Liver (tissue), 9 donors: ENCODE measurements around the gene PKP1. TPM values are rescaled to one million over a fixed set of nuclear protein-coding genes. Genes with fewer than 3 reads are reported as not detected.

Experiments
- DNase-seq: peaks from one replicate; pipeline ENCODE4 v3.0.0-alpha.2; 2017; ENCODE audit warnings: low spot score
- H3K27ac ChIP-seq, 2 donors: one replicate each; pipeline ENCODE4 v1.7.0; 2013; ENCODE audit warnings: inconsistent platforms in 2 of 2, low read length in 2 of 2, control low read depth in 1 of 2, low read depth in 1 of 2, mild to moderate bottlenecking in 1 of 2
- H3K27me3 ChIP-seq, 4 donors: one replicate each; pipeline versions ENCODE4 v1.6.1 to v1.7.0; 2013; ENCODE audit warnings: low read length in 3 of 4, inconsistent platforms in 1 of 4, mild to moderate bottlenecking in 1 of 4, moderate library complexity in 1 of 4; ENCODE audit not compliant: control insufficient read depth in 4 of 4, insufficient read depth in 4 of 4
- H3K36me3 ChIP-seq, 4 donors: one replicate each; pipeline versions ENCODE4 v1.6.1 to v1.7.0; 2013; ENCODE audit warnings: low read length in 3 of 4, mild to moderate bottlenecking in 3 of 4, low read depth in 1 of 4, moderate library complexity in 1 of 4; ENCODE audit not compliant: control insufficient read depth in 4 of 4, insufficient read depth in 3 of 4
- H3K4me1 ChIP-seq, 4 donors: one replicate each; pipeline versions ENCODE4 v1.6.1 to v1.7.0; 2013; ENCODE audit warnings: low read length in 3 of 4, mild to moderate bottlenecking in 3 of 4, moderate library complexity in 1 of 4; ENCODE audit not compliant: control insufficient read depth in 4 of 4, insufficient read depth in 4 of 4
- H3K4me3 ChIP-seq, 3 donors: one replicate each; pipeline versions ENCODE4 v1.6.1 to v1.7.0; 2013; ENCODE audit warnings: low read length in 3 of 3, control low read depth in 1 of 3, low read depth in 1 of 3, mild to moderate bottlenecking in 1 of 3
- H3K9ac ChIP-seq, 2 donors: one replicate each; pipeline ENCODE4 v1.7.0; 2013; ENCODE audit warnings: low read length in 2 of 2, mild to moderate bottlenecking in 2 of 2, moderate library complexity in 2 of 2, control low read depth in 1 of 2, low read depth in 1 of 2
- H3K9me3 ChIP-seq, 4 donors: one replicate each; pipeline versions ENCODE4 v1.6.1 to v1.7.0; 2013; ENCODE audit warnings: low read length in 3 of 4; ENCODE audit not compliant: control insufficient read depth in 4 of 4
- EGR1 ChIP-seq, 2 donors: IDR thresholded peaks; 2 replicates each; pipeline ENCODE4 v1.6.1; 2016 to 2018; ENCODE audit warnings: antibody characterized with exemption in 2 of 2, low read depth in 2 of 2
- FOXA1 ChIP-seq: IDR thresholded peaks from 2 replicates; pipeline ENCODE4 v1.6.1; 2016; ENCODE audit warnings: antibody characterized with exemption
- FOXA2 ChIP-seq: IDR thresholded peaks from 2 replicates; pipeline ENCODE4 v1.6.1; 2016; ENCODE audit warnings: antibody characterized with exemption
- GABPA ChIP-seq, 2 donors: IDR thresholded peaks in 1 of 2; conservative IDR thresholded peaks in 1 of 2; 2 replicates each; pipeline ENCODE4 v1.6.1; 2016; ENCODE audit warnings: antibody characterized with exemption in 2 of 2, mild to moderate bottlenecking in 1 of 2, moderate library complexity in 1 of 2
- HNF4A ChIP-seq, 2 donors: conservative IDR thresholded peaks; 2 replicates each; pipeline ENCODE4 v1.6.1; 2016; ENCODE audit warnings: antibody characterized with exemption in 2 of 2, mild to moderate bottlenecking in 2 of 2
- JUND ChIP-seq, 2 donors: IDR thresholded peaks; 2 replicates each; pipeline ENCODE4 v1.6.1; 2016; ENCODE audit warnings: antibody characterized with exemption in 2 of 2
- NR2F2 ChIP-seq: IDR thresholded peaks from 2 replicates; pipeline ENCODE4 v1.6.1; 2016; ENCODE audit warnings: antibody characterized with exemption
- RAD21 ChIP-seq, 2 donors: IDR thresholded peaks; 2 replicates each; pipeline ENCODE4 v1.6.1; 2016; ENCODE audit warnings: antibody characterized with exemption in 2 of 2, mild to moderate bottlenecking in 2 of 2
- RXRA ChIP-seq, 2 donors: IDR thresholded peaks; 2 replicates each; pipeline ENCODE4 v1.6.1; 2017 to 2018; ENCODE audit warnings: antibody characterized with exemption in 2 of 2, mild to moderate bottlenecking in 1 of 2
- SP1 ChIP-seq: IDR thresholded peaks from 2 replicates; pipeline ENCODE4 v1.6.1; 2018; ENCODE audit warnings: antibody characterized with exemption, mild to moderate bottlenecking
- TAF1 ChIP-seq: conservative IDR thresholded peaks from 2 replicates; pipeline ENCODE4 v1.6.1; 2016; ENCODE audit warnings: antibody characterized with exemption, mild to moderate bottlenecking
- WGBS: extraction: QIAGEN DNeasy Blood & Tissue Kit; methylation state at CpG from one replicate; pipeline ENCODE4 v1.1.7; 2013; 5-methylcytosine and 5-hydroxymethylcytosine counted together
- polyA plus RNA-seq, 2 donors: library from polyadenylated mRNA; stranded (reverse) in 1 of 2; unstranded in 1 of 2; fragments of 200-250 nt in 1 of 2; fragments of >200 nt in 1 of 2; fragmentation: Nextera tagmentation in 1 of 2; extraction: Ambion mirVana in 1 of 2; gene quantifications; one replicate each; pipeline versions ENCODE4 v1.2.1 to v1.2.3, GENCODE V29; 2013 to 2015
- total RNA-seq, 2 donors: library from RNA; depleted of rRNA; stranded (reverse); fragments of >200 nt; gene quantifications; one replicate each; pipeline ENCODE4 v1.2.3, GENCODE V29; 2014
- TF ChIP-seq, protein P1 (sequence below): IDR thresholded peaks from 2 replicates; pipeline ENCODE4 v1.6.1; 2016; ENCODE audit warnings: antibody characterized with exemption, mild to moderate bottlenecking
- TF ChIP-seq, protein P2 (sequence below): IDR thresholded peaks from 2 replicates; pipeline ENCODE4 v1.6.1; 2016; ENCODE audit warnings: antibody characterized with exemption
- TF ChIP-seq, protein P3 (sequence below): fragments of 150-350 bp; IDR thresholded peaks from 2 replicates; pipeline ENCODE4 v1.5.1; 2017; ENCODE audit warnings: improper control_type of control experiment, low read depth, low read length; ENCODE audit not compliant: missing input control
- TF ChIP-seq, protein P4 (sequence below): IDR thresholded peaks from 2 replicates; pipeline ENCODE4 v1.6.1; 2016; ENCODE audit warnings: antibody characterized with exemption
- donor health status: healthy.
- donor health status: healthy.
- donor health status: healthy.
- donor health status: healthy.
- donor health status: healthy.

Gene PKP1
- total and polyA plus RNA-seq, 4 donors, result 0.01 TPM; not detected in 3

DNA sequence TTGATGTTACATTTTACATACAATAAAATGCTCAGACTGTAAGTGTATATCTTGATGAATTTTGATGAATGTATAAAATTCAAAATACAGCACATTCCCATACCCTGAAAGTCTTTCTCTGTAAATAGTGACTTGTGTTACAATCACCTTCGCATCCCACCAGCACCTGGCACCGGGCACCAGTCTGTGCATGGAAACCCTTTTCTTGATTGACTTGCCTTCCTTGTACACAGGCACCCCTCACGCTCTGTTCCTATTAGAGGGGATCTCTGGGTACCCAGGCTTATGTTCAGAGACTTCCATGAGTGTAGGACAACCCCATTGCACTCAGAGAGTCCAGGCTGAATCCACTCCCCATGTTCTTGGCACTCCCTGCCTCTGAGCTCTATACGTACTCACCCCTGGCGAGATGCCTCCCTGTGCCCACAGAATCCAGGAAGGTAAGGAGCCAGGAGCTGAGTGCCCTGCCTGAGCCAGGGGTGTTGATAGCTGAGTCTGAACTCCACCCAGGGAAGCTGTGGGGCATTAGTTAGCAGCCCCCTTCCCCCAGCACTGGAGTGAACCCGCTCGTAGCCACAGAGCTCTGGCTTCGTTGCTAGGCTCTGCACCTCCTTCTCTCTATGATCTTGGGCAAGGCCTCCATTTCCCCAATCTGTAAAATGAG lies 22.5 kb upstream of the PKP1 start:
- Histone ChIP-seq H3K27ac (no peak overlapping the region), H3K4me1 (peaks cover 0 to 2% (median 0%) of the 10 kb centered on the region in 4 donors), H3K9ac (no peak overlapping the region), H3K36me3 (no peaks in the 10 kb centered on the region), H3K9me3 (no peaks in the 10 kb centered on the region), H3K27me3 (peaks cover 2 to 3% (median 3%) of the 10 kb centered on the region in 4 donors), H3K4me3 (no peak overlapping the region)
- WGBS, result 93% methylated on average over 8 of the region's 8 CpGs
- no peak for DNase-seq
- no peak for TF ChIP-seq RAD21 (IDR thresholded peaks at IDR 0.05)
- no peak for TF ChIP-seq JUND (IDR thresholded peaks at IDR 0.05)
- TF ChIP-seq, protein P1, sequence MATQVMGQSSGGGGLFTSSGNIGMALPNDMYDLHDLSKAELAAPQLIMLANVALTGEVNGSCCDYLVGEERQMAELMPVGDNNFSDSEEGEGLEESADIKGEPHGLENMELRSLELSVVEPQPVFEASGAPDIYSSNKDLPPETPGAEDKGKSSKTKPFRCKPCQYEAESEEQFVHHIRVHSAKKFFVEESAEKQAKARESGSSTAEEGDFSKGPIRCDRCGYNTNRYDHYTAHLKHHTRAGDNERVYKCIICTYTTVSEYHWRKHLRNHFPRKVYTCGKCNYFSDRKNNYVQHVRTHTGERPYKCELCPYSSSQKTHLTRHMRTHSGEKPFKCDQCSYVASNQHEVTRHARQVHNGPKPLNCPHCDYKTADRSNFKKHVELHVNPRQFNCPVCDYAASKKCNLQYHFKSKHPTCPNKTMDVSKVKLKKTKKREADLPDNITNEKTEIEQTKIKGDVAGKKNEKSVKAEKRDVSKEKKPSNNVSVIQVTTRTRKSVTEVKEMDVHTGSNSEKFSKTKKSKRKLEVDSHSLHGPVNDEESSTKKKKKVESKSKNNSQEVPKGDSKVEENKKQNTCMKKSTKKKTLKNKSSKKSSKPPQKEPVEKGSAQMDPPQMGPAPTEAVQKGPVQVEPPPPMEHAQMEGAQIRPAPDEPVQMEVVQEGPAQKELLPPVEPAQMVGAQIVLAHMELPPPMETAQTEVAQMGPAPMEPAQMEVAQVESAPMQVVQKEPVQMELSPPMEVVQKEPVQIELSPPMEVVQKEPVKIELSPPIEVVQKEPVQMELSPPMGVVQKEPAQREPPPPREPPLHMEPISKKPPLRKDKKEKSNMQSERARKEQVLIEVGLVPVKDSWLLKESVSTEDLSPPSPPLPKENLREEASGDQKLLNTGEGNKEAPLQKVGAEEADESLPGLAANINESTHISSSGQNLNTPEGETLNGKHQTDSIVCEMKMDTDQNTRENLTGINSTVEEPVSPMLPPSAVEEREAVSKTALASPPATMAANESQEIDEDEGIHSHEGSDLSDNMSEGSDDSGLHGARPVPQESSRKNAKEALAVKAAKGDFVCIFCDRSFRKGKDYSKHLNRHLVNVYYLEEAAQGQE, result no peak
- no peak for TF ChIP-seq EGR1 (IDR thresholded peaks at IDR 0.05; ENCODE audit: low read depth in 2 of 2)
- TF ChIP-seq, protein P2, sequence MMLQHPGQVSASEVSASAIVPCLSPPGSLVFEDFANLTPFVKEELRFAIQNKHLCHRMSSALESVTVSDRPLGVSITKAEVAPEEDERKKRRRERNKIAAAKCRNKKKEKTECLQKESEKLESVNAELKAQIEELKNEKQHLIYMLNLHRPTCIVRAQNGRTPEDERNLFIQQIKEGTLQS, result no peak
- no peak for TF ChIP-seq FOXA1
- no peak for TF ChIP-seq GABPA (IDR thresholded peaks at IDR 0.05 in 1 of 2, conservative IDR thresholded peaks at IDR 0.05 in 1 of 2)
- TF ChIP-seq FOXA2, result no peak
- TF ChIP-seq NR2F2, result no peak
- no peak for TF ChIP-seq RXRA (IDR thresholded peaks at IDR 0.05)
- TF ChIP-seq, protein P3, sequence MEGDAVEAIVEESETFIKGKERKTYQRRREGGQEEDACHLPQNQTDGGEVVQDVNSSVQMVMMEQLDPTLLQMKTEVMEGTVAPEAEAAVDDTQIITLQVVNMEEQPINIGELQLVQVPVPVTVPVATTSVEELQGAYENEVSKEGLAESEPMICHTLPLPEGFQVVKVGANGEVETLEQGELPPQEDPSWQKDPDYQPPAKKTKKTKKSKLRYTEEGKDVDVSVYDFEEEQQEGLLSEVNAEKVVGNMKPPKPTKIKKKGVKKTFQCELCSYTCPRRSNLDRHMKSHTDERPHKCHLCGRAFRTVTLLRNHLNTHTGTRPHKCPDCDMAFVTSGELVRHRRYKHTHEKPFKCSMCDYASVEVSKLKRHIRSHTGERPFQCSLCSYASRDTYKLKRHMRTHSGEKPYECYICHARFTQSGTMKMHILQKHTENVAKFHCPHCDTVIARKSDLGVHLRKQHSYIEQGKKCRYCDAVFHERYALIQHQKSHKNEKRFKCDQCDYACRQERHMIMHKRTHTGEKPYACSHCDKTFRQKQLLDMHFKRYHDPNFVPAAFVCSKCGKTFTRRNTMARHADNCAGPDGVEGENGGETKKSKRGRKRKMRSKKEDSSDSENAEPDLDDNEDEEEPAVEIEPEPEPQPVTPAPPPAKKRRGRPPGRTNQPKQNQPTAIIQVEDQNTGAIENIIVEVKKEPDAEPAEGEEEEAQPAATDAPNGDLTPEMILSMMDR, result no peak
- no peak for TF ChIP-seq TAF1
- no peak for TF ChIP-seq HNF4A (conservative IDR thresholded peaks at IDR 0.05)

- DNase-seq, result no peak
- Histone ChIP-seq H3K27ac (no peak overlapping the region), H3K4me1 (peaks cover 0 to 2% (median 0%) of the 10 kb centered on the region in 4 donors), H3K4me3 (no peak overlapping the region), H3K9ac (no peak overlapping the region), H3K36me3 (no peaks in the 10 kb centered on the region), H3K27me3 (peaks cover 3 to 4% (median 3%) of the 10 kb centered on the region in 4 donors), H3K9me3 (no peaks in the 10 kb centered on the region)
- 90% methylated on average over 8 of the region's 8 CpGs for WGBS
- TF ChIP-seq GABPA (IDR thresholded peaks at IDR 0.05 in 1 of 2, conservative IDR thresholded peaks at IDR 0.05 in 1 of 2) (no peak), FOXA1 (no peak), HNF4A (conservative IDR thresholded peaks at IDR 0.05) (no peak), NR2F2 (no peak), JUND (IDR thresholded peaks at IDR 0.05) (no peak), SP1 (no peak), RXRA (IDR thresholded peaks at IDR 0.05) (no peak), RAD21 (IDR thresholded peaks at IDR 0.05) (no peak), TAF1 (no peak)
- TF ChIP-seq, protein P1, result no peak
- TF ChIP-seq, protein P4, sequence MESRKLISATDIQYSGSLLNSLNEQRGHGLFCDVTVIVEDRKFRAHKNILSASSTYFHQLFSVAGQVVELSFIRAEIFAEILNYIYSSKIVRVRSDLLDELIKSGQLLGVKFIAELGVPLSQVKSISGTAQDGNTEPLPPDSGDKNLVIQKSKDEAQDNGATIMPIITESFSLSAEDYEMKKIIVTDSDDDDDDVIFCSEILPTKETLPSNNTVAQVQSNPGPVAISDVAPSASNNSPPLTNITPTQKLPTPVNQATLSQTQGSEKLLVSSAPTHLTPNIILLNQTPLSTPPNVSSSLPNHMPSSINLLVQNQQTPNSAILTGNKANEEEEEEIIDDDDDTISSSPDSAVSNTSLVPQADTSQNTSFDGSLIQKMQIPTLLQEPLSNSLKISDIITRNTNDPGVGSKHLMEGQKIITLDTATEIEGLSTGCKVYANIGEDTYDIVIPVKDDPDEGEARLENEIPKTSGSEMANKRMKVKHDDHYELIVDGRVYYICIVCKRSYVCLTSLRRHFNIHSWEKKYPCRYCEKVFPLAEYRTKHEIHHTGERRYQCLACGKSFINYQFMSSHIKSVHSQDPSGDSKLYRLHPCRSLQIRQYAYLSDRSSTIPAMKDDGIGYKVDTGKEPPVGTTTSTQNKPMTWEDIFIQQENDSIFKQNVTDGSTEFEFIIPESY, result no peak
Measured at GRCh38 chr1:201261771-201262547, 21.3 kb upstream of the PKP1 start.
